ENCODE data around the gene HIVEP3. TPM values are rescaled to one million over a fixed set of nuclear protein-coding genes. Genes with fewer than 3 reads are reported as not detected.

HIVEP3 gene
- total RNA-seq, 1 donor from 2014 or later: 73.9 TPM

GRCh38 chr1:41895552-41895951, 23.2 kb downstream of the HIVEP3 start:
- intact Hi-C loops (cut with micrococcal nuclease): loop anchor here (10.0 kb wide), 2 partner anchors 321 to 381 kb away; no protein-coding TSS in a partner anchor
- Mint-ChIP-seq H3K36me3 (ENCODE audit: low read depth) (no peaks in the 10 kb centered on the region), H3K9me3 (no peaks in the 10 kb centered on the region), H3K4me3 (no peak overlapping the region), H3K27me3 (no peaks in the 10 kb centered on the region), H3K4me1 (peaks cover 75% of the 10 kb centered on the region), H3K27ac (no peak overlapping the region)
- DNase-seq: no peak

GRCh38 chr1:41894808-41895483, 23.8 kb downstream of the HIVEP3 start:
- H3K4me1 Mint-ChIP-seq: peaks cover 76% of the 10 kb centered on the region
- H3K4me3 Mint-ChIP-seq: no peak overlapping the region
- no peaks in the 10 kb centered on the region for H3K9me3 Mint-ChIP-seq
- no peaks in the 10 kb centered on the region for H3K36me3 Mint-ChIP-seq (ENCODE audit: low read depth)
- intact Hi-C loops (cut with micrococcal nuclease): loop anchor here (5.0 to 10.0 kb wide), 3 partner anchors 143 to 380 kb away; no protein-coding TSS in a partner anchor
- no peak for DNase-seq
- no peak overlapping the region for H3K27ac Mint-ChIP-seq
- H3K27me3 Mint-ChIP-seq: no peaks in the 10 kb centered on the region

- Mint-ChIP-seq H3K4me3 (no peak overlapping the region), H3K27me3 (no peaks in the 10 kb centered on the region), H3K27ac (no peak overlapping the region), H3K36me3 (ENCODE audit: low read depth) (no peaks in the 10 kb centered on the region), H3K9me3 (no peaks in the 10 kb centered on the region), H3K4me1 (peaks cover 76% of the 10 kb centered on the region)
- intact Hi-C loops (cut with micrococcal nuclease): loop anchor here (5.0 to 10.0 kb wide), 3 partner anchors 142 to 379 kb away; no protein-coding TSS in a partner anchor
- no peak for DNase-seq
These were observed 24.5 kb downstream of the HIVEP3 start for GRCh38 chr1:41894101-41894807.

- no peaks in the 10 kb centered on the region for H3K27me3 Mint-ChIP-seq
- peak; percentile 79 for DNase-seq
- no peaks in the 10 kb centered on the region for H3K36me3 Mint-ChIP-seq (ENCODE audit: low read depth)
- peak overlapping the region; percentile 84 for H3K4me3 Mint-ChIP-seq
- no peaks in the 10 kb centered on the region for H3K9me3 Mint-ChIP-seq
- H3K27ac Mint-ChIP-seq: peak overlapping the region; percentile 94
- peaks cover 66% of the 10 kb centered on the region for H3K4me1 Mint-ChIP-seq
- intact Hi-C loops (cut with micrococcal nuclease): loop anchor here (5.0 to 10.0 kb wide), 3 partner anchors 140 to 378 kb away; no protein-coding TSS in a partner anchor
These were observed 26.4 kb downstream of the HIVEP3 start for GRCh38 chr1:41892301-41892781.

GRCh38 chr1:41891199-41891896, 27.4 kb downstream of the HIVEP3 start:
- H3K4me3 Mint-ChIP-seq: peak overlapping the region; percentile 84
- no peaks in the 10 kb centered on the region for H3K27me3 Mint-ChIP-seq
- peak overlapping the region; percentile 94 for H3K27ac Mint-ChIP-seq
- H3K36me3 Mint-ChIP-seq (ENCODE audit: low read depth): no peaks in the 10 kb centered on the region
- intact Hi-C loops (cut with micrococcal nuclease): loop anchor here (2.0 to 10.0 kb wide), 4 partner anchors 29 to 377 kb away; no protein-coding TSS in a partner anchor
- H3K9me3 Mint-ChIP-seq: no peaks in the 10 kb centered on the region
- H3K4me1 Mint-ChIP-seq: peaks cover 60% of the 10 kb centered on the region
- DNase-seq: peak; percentile 91

- intact Hi-C loops (cut with micrococcal nuclease): loop anchor here (2.0 to 10.0 kb wide), 4 partner anchors 28 to 376 kb away; no protein-coding TSS in a partner anchor
- H3K4me1 Mint-ChIP-seq: peaks cover 60% of the 10 kb centered on the region
- peak overlapping the region; percentile 94 for H3K27ac Mint-ChIP-seq
- H3K9me3 Mint-ChIP-seq: no peaks in the 10 kb centered on the region
- no peaks in the 10 kb centered on the region for H3K36me3 Mint-ChIP-seq (ENCODE audit: low read depth)
- H3K4me3 Mint-ChIP-seq: peak overlapping the region; percentile 84
- no peaks in the 10 kb centered on the region for H3K27me3 Mint-ChIP-seq
- no peak for DNase-seq
These were observed 27.9 kb downstream of the HIVEP3 start for GRCh38 chr1:41890825-41891198.

GRCh38 chr1:41889506-41890414, 29.0 kb downstream of the HIVEP3 start:
- Mint-ChIP-seq H3K27ac (peak overlapping the region; percentile 29), H3K27me3 (no peaks in the 10 kb centered on the region), H3K36me3 (ENCODE audit: low read depth) (no peaks in the 10 kb centered on the region), H3K4me3 (peak overlapping the region; percentile 5), H3K4me1 (peaks cover 53% of the 10 kb centered on the region), H3K9me3 (no peaks in the 10 kb centered on the region)
- intact Hi-C loops (cut with micrococcal nuclease): loop anchor here (2.0 to 10.0 kb wide), 4 partner anchors 27 to 375 kb away; no protein-coding TSS in a partner anchor
- DNase-seq: no peak

- Mint-ChIP-seq H3K27ac (no peak overlapping the region), H3K4me1 (peaks cover 45% of the 10 kb centered on the region), H3K4me3 (no peak overlapping the region), H3K27me3 (no peaks in the 10 kb centered on the region), H3K36me3 (ENCODE audit: low read depth) (no peaks in the 10 kb centered on the region), H3K9me3 (no peaks in the 10 kb centered on the region)
- no peak for DNase-seq
- intact Hi-C loops (cut with micrococcal nuclease): no loop called here
These were observed 30.0 kb downstream of the HIVEP3 start for GRCh38 chr1:41888756-41889155.

GRCh38 chr1:41887365-41887764, 31.4 kb downstream of the HIVEP3 start:
- no peaks in the 10 kb centered on the region for H3K36me3 Mint-ChIP-seq (ENCODE audit: low read depth)
- no peak overlapping the region for H3K27ac Mint-ChIP-seq
- H3K4me1 Mint-ChIP-seq: peaks cover 41% of the 10 kb centered on the region
- intact Hi-C loops (cut with micrococcal nuclease): no loop called here
- no peaks in the 10 kb centered on the region for H3K9me3 Mint-ChIP-seq
- H3K27me3 Mint-ChIP-seq: no peaks in the 10 kb centered on the region
- DNase-seq: no peak
- H3K4me3 Mint-ChIP-seq: no peak overlapping the region

- H3K4me3 Mint-ChIP-seq: no peak overlapping the region
- DNase-seq: no peak
- H3K36me3 Mint-ChIP-seq (ENCODE audit: low read depth): no peaks in the 10 kb centered on the region
- no peaks in the 10 kb centered on the region for H3K27me3 Mint-ChIP-seq
- peaks cover 30% of the 10 kb centered on the region for H3K4me1 Mint-ChIP-seq
- intact Hi-C loops (cut with micrococcal nuclease): no loop called here
- H3K9me3 Mint-ChIP-seq: no peaks in the 10 kb centered on the region
- no peak overlapping the region for H3K27ac Mint-ChIP-seq
These were observed 34.2 kb downstream of the HIVEP3 start for GRCh38 chr1:41884256-41885230.

GRCh38 chr1:41883507-41883906, 35.2 kb downstream of the HIVEP3 start:
- intact Hi-C loops (cut with micrococcal nuclease): no loop called here
- Mint-ChIP-seq H3K27me3 (no peaks in the 10 kb centered on the region), H3K4me1 (peaks cover 23% of the 10 kb centered on the region)

GRCh38 chr1:41882486-41882885, 36.2 kb downstream of the HIVEP3 start:
- Mint-ChIP-seq H3K27me3 (no peaks in the 10 kb centered on the region), H3K36me3 (ENCODE audit: low read depth) (no peaks in the 10 kb centered on the region), H3K9me3 (no peaks in the 10 kb centered on the region), H3K27ac (no peak overlapping the region), H3K4me3 (no peak overlapping the region), H3K4me1 (peaks cover 23% of the 10 kb centered on the region)
- no peak for DNase-seq
- intact Hi-C loops (cut with micrococcal nuclease): no loop called here

More at GRCh38 chr1:41883507-41883906, 35.2 kb downstream of the HIVEP3 start:
- H3K9me3 Mint-ChIP-seq: no peaks in the 10 kb centered on the region
- no peak for DNase-seq
- H3K4me3 Mint-ChIP-seq: no peak overlapping the region
- no peak overlapping the region for H3K27ac Mint-ChIP-seq
- H3K36me3 Mint-ChIP-seq (ENCODE audit: low read depth): no peaks in the 10 kb centered on the region
